Activated gamma-delta T cell treated with anti-CD3 and anti-CD28 coated beads, Interleukin-2, amount 50 U/mL, for 16 hours (primary cell): Measurements from ENCODE around the gene C16orf96.

Experiments used
- DNase-seq: peaks from one replicate; pipeline ENCODE4 v3.0.0-alpha.2; 2020; ENCODE audit warnings: low read depth

Gene C16orf96

GRCh38 chr16:4525634-4526277 is 30.4 kb upstream of the C16orf96 start:
- no peak for DNase-seq

DNA sequence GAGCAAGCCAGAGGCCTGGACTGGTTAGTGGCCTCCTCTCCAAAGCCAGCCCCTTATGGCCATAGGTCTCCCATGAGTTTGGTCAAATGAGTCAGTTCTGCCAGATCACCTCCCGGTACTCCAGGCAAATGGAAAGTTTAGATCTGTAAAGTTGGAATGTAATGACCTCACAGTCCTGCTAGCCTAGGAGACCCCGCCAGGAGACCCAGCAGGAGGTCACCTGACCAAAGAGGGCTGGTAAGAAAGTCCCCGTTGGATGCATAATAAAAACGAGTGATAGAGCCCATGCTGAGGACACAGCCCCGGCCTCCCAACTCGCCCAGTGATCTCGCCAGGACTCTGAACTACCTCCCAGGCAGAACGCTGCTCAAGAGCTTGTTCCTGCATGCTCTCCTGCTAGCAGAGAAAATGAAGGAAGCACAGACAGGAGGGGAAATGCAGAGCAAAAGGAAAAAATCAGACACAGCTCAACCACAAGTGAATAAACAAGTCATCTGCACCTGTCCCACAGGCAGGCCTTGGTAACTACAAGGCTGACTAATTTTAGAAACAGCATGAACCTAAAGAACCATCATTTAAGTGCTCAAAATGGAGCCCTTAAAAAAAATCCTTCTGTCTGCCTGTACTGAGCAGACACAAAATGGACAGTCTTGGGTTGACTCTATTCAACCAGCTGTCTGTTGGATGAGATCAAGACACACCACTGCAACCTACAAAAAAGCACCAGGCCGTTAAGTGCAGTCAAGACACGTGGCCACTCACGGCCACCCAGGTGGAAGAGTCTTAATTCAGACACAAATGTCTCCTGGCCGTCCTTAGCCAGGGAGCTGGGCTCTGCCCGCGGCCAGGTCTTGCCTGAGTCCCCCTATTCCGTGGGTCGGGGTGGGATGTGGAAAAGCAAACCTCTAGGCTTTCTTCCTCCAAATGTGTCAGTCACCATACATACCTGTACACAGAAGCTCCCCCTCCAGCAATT is 26.8 kb upstream of the C16orf96 start:
- DNase-seq = no peak

GRCh38 chr16:4531811-4532210 is 24.3 kb upstream of the C16orf96 start:
- DNase-seq = no peak

- no peak for DNase-seq
Observed at GRCh38 chr16:4532238-4532637, 23.9 kb upstream of the C16orf96 start.

GRCh38 chr16:4533490-4533889 is 22.6 kb upstream of the C16orf96 start:
- no peak for DNase-seq

GRCh38 chr16:4534151-4534790 is 21.9 kb upstream of the C16orf96 start:
- no peak for DNase-seq

DNA sequence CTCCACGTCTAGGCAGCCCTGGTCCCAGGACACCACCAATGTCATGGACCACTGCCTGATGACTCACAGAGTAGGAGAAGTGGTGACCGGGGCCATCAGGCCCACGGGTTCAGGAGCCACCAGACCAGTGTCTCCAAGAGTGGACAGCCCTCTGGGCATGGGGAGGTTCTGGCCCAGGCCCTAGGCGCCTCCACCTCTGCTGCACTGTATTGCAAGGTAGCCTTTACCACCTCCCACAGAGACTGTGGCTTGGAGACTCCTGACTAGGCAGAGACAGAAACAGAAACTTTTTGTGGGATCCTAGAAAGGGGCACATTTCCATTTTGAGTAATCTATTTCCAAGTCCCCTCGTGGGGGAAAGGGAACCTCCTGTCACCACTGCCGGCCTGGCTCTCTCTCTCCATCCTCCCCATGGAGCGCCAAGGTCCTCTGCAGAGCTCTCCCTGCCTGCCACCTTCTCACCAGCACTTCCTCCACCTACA is 20.5 kb upstream of the C16orf96 start:
- DNase-seq = no peak

DNA sequence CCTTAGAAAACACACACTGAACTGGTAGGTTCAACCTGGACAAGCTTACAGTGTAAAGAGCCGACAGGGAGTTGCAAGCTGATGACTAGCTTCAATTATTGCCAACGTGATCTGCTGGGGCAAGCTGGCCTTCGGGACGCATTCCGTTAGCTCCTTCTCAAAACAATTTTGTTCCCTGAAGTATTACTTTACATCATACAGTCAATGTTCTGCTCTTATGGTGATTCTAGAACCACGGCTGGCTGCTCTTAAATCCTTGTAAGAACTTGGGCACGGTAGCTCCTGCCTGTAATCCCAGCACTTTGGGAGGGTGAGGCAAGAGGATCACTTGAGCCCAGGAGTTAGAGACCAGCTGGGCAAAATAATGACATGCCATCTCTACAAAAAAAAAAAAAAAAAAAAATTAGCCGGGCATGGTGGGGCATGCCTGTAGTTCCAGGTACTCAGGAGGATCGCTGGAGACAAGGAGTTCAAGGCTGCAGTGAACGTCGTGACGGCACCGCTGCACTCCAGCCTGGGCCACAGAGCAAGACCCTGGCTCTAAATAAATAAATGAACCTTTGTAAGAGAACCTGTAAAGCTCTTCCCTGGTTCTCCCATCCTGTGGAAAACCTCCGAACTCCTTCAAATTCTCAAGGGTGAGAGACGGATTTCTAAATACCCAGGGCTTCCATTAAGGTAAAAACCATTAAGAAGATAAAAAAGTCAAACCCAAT is 19.6 kb upstream of the C16orf96 start:
- DNase-seq = no peak

- DNase-seq = no peak
Observed at GRCh38 chr16:4537376-4538343, 18.5 kb upstream of the C16orf96 start.

- DNase-seq = peak; percentile 92
Observed at GRCh38 chr16:4538350-4539235, 17.5 kb upstream of the C16orf96 start, which contains the start of gene CDIP1. CDIP1 (minus strand) TSS chr16:4538773; CDS start chr16:4514130, 24,643 bp downstream.

DNA sequence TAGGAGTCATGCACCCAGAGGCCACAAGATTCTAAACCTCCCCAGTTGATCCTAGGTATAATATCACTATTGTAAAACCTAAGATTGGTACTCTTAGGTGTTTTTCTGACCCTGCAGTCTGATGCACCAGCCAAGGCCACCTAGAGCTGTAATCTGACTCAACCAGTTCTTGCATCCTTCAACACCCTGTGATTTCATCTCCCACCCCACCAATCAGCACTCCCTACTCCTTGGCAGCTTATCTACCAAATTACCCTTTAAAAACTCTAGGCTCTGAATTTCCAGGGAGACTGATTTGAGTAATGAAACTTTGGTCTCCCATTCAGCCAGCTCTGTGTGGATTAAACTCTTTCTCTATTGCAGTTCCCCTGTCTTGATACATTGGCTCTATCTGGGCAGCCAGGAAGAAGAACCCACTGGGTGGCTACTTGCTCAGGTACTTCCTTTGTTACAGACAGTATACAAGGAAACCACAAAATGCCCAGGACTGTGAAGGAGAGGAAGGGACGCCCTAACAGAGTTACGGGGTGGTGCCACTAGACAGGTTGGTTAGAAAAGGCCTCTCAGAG is 16.3 kb upstream of the C16orf96 start:
- no peak for DNase-seq

- no peak for DNase-seq
Observed at GRCh38 chr16:4544473-4544872, 11.7 kb upstream of the C16orf96 start.

GRCh38 chr16:4548124-4548523 is 8.0 kb upstream of the C16orf96 start:
- DNase-seq = no peak

DNA sequence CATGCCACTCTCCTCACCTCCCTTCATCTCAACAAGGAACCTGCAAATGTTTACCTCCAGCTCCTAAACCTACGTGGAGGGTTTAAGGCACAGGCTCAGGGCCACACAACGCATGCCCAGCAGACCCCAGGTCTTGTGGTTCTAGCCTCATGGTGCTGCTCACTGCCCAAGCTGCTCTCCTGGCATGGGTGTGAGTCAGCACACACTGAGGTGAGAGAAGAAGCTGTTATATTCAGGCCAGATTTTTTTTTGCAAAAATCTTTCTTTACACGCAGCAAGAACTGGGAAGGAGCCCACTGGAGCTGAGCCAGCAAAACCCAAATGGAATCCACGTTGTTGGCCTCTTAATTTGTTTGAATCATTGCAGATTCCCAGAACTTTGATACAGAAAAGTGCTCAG is 5.5 kb upstream of the C16orf96 start:
- DNase-seq = no peak

DNA sequence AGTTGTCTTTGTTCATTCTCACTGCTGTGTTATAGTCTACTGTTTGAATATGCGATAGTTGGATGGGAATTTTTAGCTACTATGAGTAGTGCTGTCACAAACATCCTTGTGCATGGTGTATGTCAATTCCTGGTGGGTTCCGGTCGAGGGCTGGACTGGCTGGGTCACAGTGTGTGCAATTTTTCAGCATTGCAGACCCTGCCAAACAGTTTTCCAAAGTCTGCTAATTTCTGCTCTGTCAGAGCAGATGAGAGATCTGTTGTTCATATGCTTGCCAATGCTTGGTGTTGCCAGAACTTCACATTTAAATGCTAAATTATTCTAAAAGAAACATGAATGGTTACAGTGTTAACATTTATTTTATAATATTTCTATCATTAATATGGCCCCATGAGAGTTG is 3.6 kb upstream of the C16orf96 start:
- no peak for DNase-seq

GRCh38 chr16:4556580-4556979 is 440 bp downstream of the C16orf96 start:
- no peak for DNase-seq

- DNase-seq = no peak
Observed at GRCh38 chr16:4557973-4558372, 1.8 kb downstream of the C16orf96 start.

GRCh38 chr16:4561596-4561995 is 5.5 kb downstream of the C16orf96 start:
- DNase-seq = no peak

DNA sequence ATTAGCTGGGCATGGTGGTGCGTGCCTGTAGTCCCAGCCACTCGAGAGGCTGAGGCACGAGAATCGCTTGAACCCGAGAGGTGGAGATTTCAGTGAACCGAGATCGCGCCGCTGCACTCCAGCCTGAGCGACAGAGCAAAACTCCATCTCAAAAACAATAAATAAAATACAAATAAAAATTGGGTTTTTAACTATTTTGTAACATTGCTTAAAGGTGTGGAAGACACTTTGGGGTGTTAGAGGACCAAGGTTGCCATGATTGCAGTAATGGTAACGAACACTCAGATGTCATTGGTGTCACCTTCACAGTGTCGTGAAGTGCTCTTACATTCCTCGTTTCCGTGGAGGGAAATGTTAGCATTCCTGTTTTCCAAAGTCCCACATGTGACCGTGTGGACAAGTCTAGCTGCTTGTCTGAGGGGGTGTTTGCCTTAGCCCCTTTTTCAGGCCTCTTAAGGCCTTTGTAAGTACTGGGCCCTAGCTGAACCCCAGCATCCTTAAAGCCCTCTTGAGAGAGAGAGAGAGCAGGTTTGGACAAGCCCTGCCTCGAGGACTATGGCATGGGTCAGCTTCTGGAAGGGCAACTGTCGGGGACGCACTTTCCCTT is 8.6 kb downstream of the C16orf96 start:
- DNase-seq = no peak
